Astrocyte (in vitro differentiated cells and primary cell): ENCODE measurements around the gene CPXM1. TPM values are rescaled to one million over a fixed set of nuclear protein-coding genes. Genes with fewer than 3 reads are reported as not detected.

ENCODE experiments used
- DNase-seq: peaks from one replicate; pipeline ENCODE4 v3.0.0-alpha.2; 2010; ENCODE audit warnings: low read depth
- FAIRE-seq: peaks from 2 replicates; lab custom pipeline; 2011; peaks lifted over from hg19 to GRCh38; lab: Jason Lieb, UNC
- H2AFZ ChIP-seq: 2 replicates; pipeline ENCODE4 v1.6.0; 2012; ENCODE audit warnings: low read depth, low read length, inconsistent platforms
- H3K27ac ChIP-seq: 2 replicates; pipeline ENCODE4 v1.5.1; 2011; ENCODE audit warnings: low read depth, low read length, inconsistent platforms
- H3K27me3 ChIP-seq: 2 replicates; pipeline ENCODE4 v1.6.0; 2011; ENCODE audit warnings: low read length, inconsistent platforms; ENCODE audit not compliant: insufficient read depth
- H3K36me3 ChIP-seq: 2 replicates; pipeline ENCODE4 v1.5.1; 2011; ENCODE audit warnings: low read length, inconsistent platforms; ENCODE audit not compliant: insufficient read depth
- H3K4me1 ChIP-seq: 2 replicates; pipeline ENCODE4 v1.5.1; 2011; ENCODE audit warnings: low read length, inconsistent platforms; ENCODE audit not compliant: insufficient read depth
- H3K4me2 ChIP-seq: 2 replicates; pipeline ENCODE4 v1.6.0; 2012; ENCODE audit warnings: low read length, inconsistent platforms
- H3K4me3 ChIP-seq: 2 replicates; pipeline ENCODE4 v1.5.1; 2011; ENCODE audit warnings: low read depth, mild to moderate bottlenecking, low read length, inconsistent platforms; ENCODE audit not compliant: insufficient read depth
- H3K79me2 ChIP-seq: 2 replicates; pipeline ENCODE4 v1.6.0; 2012; ENCODE audit warnings: mild to moderate bottlenecking, low read length, inconsistent platforms; ENCODE audit not compliant: insufficient read depth
- H3K9ac ChIP-seq: 2 replicates; pipeline ENCODE4 v1.6.0; 2012; ENCODE audit warnings: mild to moderate bottlenecking, low read length, inconsistent platforms
- H3K9me3 ChIP-seq: 2 replicates; pipeline ENCODE4 v1.5.1; 2012; ENCODE audit warnings: low read depth, mild to moderate bottlenecking, low read length, inconsistent platforms; ENCODE audit not compliant: insufficient read depth
- H4K20me1 ChIP-seq: 2 replicates; pipeline ENCODE4 v1.6.0; 2012; ENCODE audit warnings: low read length, inconsistent platforms; ENCODE audit not compliant: insufficient read depth
- H3K27ac Mint-ChIP-seq: one replicate; pipeline ENCODE4 v1.8.0; 2021; ENCODE audit warnings: mild to moderate bottlenecking, mixed read lengths; ENCODE audit not compliant: unreplicated experiment
- H3K27me3 Mint-ChIP-seq: one replicate; pipeline ENCODE4 v1.8.0; 2021; ENCODE audit warnings: low read depth, mixed read lengths; ENCODE audit not compliant: unreplicated experiment
- H3K36me3 Mint-ChIP-seq: one replicate; pipeline ENCODE4 v1.8.0; 2021; ENCODE audit warnings: low read depth, mixed read lengths; ENCODE audit not compliant: unreplicated experiment
- H3K4me1 Mint-ChIP-seq: one replicate; pipeline ENCODE4 v1.8.0; 2021; ENCODE audit warnings: low read depth, mixed read lengths; ENCODE audit not compliant: unreplicated experiment
- H3K4me3 Mint-ChIP-seq: one replicate; pipeline ENCODE4 v1.8.0; 2021; ENCODE audit warnings: mild to moderate bottlenecking, moderate library complexity, mixed read lengths; ENCODE audit not compliant: unreplicated experiment
- H3K9me3 Mint-ChIP-seq: one replicate; pipeline ENCODE4 v1.8.0; 2021; ENCODE audit warnings: mild to moderate bottlenecking, mixed read lengths; ENCODE audit not compliant: unreplicated experiment
- CTCF ChIP-seq: IDR thresholded peaks from 2 replicates; pipeline ENCODE4 v1.5.1; 2011; ENCODE audit warnings: low read depth, mild to moderate bottlenecking, inconsistent platforms, low read length, moderate library complexity; ENCODE audit not compliant: insufficient read depth
- EZH2 ChIP-seq: IDR thresholded peaks from 2 replicates; pipeline ENCODE4 v1.6.1; 2012; ENCODE audit warnings: mild to moderate bottlenecking, low read length, inconsistent platforms; ENCODE audit not compliant: insufficient read depth
- total RNA-seq: library from RNA; stranded (reverse); gene quantifications from 2 replicates; pipeline ENCODE4 v1.2.1, GENCODE V29; 2021

CPXM1 gene
- total RNA-seq, 1 donor from 2014 or later, result 10.9 TPM

- no peak for FAIRE-seq
- Histone ChIP-seq H3K4me3 (no peak overlapping the region), H2AFZ (no peak overlapping the region), H3K36me3 (no peaks in the 10 kb centered on the region), H3K4me1 (peaks cover under 1% of the 10 kb centered on the region), H4K20me1 (no peaks in the 10 kb centered on the region), H3K9ac (no peak overlapping the region), H3K27me3 (peaks cover 25% of the 10 kb centered on the region), H3K9me3 (no peaks in the 10 kb centered on the region), H3K27ac (no peak overlapping the region), H3K4me2 (no peak overlapping the region), H3K79me2 (no peaks in the 10 kb centered on the region)
- Mint-ChIP-seq H3K27ac (no peak overlapping the region), H3K27me3 (peaks cover 22% of the 10 kb centered on the region), H3K4me1 (peaks cover 4% of the 10 kb centered on the region), H3K36me3 (no peaks in the 10 kb centered on the region), H3K4me3 (no peak overlapping the region), H3K9me3 (peaks cover 4% of the 10 kb centered on the region)
- no peak for DNase-seq
- TF ChIP-seq CTCF, result no peak
- no peak for TF ChIP-seq EZH2
These were observed 26.2 kb upstream of the CPXM1 start for GRCh38 chr20:2826655-2827054.

GRCh38 chr20:2825761-2826160 lies 25.3 kb upstream of the CPXM1 start:
- Histone ChIP-seq H3K4me1 (peaks cover 2% of the 10 kb centered on the region), H2AFZ (no peak overlapping the region), H3K4me2 (no peak overlapping the region), H3K27me3 (peaks cover 28% of the 10 kb centered on the region), H4K20me1 (no peaks in the 10 kb centered on the region), H3K79me2 (no peaks in the 10 kb centered on the region), H3K9ac (no peak overlapping the region), H3K36me3 (no peaks in the 10 kb centered on the region), H3K9me3 (no peaks in the 10 kb centered on the region), H3K27ac (no peak overlapping the region), H3K4me3 (no peak overlapping the region)
- Mint-ChIP-seq H3K9me3 (peaks cover 5% of the 10 kb centered on the region), H3K27me3 (peaks cover 24% of the 10 kb centered on the region), H3K36me3 (no peaks in the 10 kb centered on the region), H3K4me1 (peaks cover 4% of the 10 kb centered on the region), H3K27ac (no peak overlapping the region), H3K4me3 (no peak overlapping the region)
- FAIRE-seq (no peak), DNase-seq (no peak)
- TF ChIP-seq EZH2, result no peak
- no peak for TF ChIP-seq CTCF

- no peaks in the 10 kb centered on the region for H3K9me3 ChIP-seq
- no peaks in the 10 kb centered on the region for H3K36me3 ChIP-seq
- H3K4me1 Mint-ChIP-seq, result peaks cover 11% of the 10 kb centered on the region
- no peak overlapping the region for H3K4me3 ChIP-seq
- no peak overlapping the region for H3K9ac ChIP-seq
- FAIRE-seq (no peak), DNase-seq (peak; percentile 44)
- H3K4me2 ChIP-seq, result peak overlapping the region; percentile 36
- H3K4me3 Mint-ChIP-seq, result no peak overlapping the region
- TF ChIP-seq EZH2 (no peak), CTCF (no peak)
- peaks cover 9% of the 10 kb centered on the region for H3K9me3 Mint-ChIP-seq
- no peak overlapping the region for H3K27ac Mint-ChIP-seq
- peaks cover 13% of the 10 kb centered on the region for H3K4me1 ChIP-seq
- H2AFZ ChIP-seq, result no peak overlapping the region
- H3K36me3 Mint-ChIP-seq, result no peaks in the 10 kb centered on the region
- peaks cover 24% of the 10 kb centered on the region for H3K27me3 ChIP-seq
- no peaks in the 10 kb centered on the region for H4K20me1 ChIP-seq
- H3K79me2 ChIP-seq, result no peaks in the 10 kb centered on the region
- H3K27me3 Mint-ChIP-seq, result peaks cover 38% of the 10 kb centered on the region
- no peak overlapping the region for H3K27ac ChIP-seq
These were observed 21.6 kb upstream of the CPXM1 start for GRCh38 chr20:2822073-2822472.
